HS-27A (cell line): Measurements from ENCODE around the gene SORCS2.

Experiments
- DNase-seq: peaks from one replicate; pipeline ENCODE4 v3.0.0-alpha.2; 2012; ENCODE audit warnings: low read depth, missing footprints

SORCS2 gene

GRCh38 chr4:7733801-7734650, 541.7 kb downstream of the SORCS2 start:
- DNase-seq = no peak

- DNase-seq = no peak
These were observed 542.4 kb downstream of the SORCS2 start for GRCh38 chr4:7734651-7735260.

GRCh38 chr4:7735395-7735794, 543.1 kb downstream of the SORCS2 start:
- no peak for DNase-seq

DNA sequence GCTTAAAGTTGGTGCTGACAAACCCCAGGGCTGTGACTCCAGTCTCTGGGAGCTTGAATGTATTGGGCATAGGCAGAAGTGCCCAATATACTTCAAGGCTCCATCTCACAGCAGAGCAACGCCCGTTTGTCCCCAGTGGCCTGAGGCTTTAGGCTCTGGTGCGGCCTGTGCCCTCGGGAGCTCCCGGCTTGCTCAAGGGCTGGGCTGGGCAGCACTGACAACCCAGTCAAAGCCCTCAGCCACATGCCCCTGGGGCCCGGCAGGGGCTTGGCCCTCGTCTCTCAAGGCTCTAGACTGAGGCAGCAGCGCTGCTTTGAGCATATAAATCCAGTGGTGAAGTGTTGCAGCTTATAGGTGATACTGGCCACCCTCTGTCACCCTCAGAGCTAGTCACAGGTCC, 543.6 kb downstream of the SORCS2 start:
- no peak for DNase-seq

GRCh38 chr4:7736436-7737267, 544.3 kb downstream of the SORCS2 start:
- DNase-seq = no peak

- DNase-seq = no peak
These were observed 544.9 kb downstream of the SORCS2 start for GRCh38 chr4:7737268-7737645.

DNA sequence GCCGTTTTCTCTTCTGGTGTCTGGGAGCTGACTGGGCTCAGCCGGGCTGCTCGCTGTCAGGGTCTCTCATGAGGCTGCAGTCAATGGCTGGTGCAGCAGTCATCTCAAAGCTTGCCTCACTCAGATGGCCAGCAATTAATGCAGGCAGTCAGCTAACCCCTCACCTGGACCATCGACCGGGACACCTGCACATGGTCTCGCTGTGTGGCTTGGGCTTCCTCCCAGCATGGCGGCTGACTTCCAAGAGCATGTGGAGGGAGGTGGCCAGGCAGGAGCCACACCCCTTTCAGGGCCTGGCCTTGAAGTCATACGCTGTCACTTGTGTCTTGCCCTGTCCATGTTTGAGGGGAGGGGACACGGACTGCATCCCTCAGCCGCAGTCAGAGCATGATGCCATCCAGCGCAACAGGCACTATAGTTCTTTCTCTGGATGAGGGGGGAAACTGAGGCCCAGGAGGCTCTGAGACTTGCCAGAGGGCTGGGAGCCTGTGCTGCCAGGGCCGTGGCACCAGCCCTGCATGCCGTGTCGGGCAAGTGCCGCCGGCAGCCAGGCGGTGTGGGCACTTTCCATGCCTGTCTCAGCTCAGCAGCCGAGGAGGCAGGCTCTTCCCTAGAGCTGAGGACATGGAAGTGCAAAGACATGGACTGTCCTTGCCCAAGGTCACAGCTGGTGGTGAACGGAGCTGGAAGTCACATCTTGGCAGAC, 545.6 kb downstream of the SORCS2 start:
- no peak for DNase-seq

DNA sequence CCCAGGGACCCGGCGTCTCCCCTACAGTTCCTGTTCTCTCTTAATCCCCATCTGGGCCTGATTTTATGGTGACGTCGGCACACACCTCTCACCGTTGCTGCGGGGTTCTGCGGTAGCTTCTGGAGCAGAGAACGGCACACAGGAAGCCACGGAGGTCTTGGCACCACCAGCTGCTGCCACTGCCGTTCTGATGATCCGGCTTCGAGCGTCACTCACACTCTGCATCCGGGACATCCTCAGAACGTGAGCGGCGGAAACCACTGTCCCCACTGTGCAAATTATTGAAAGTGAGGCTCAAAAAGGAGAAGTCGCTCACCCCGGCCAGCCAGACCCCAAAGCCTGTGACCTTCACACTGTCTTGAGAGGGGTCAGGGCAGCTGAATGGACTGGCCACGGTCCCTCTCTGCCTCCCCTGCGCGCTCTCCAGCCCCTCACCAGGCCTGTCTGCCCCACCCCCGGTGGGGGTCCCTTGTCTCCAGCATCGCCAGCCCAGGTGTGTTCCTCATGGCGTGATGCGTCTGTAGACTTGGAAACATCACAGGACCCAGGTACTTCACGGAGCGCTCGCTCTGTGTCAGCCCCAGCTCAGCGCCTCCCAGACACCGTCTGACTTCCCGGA, 546.2 kb downstream of the SORCS2 start:
- no peak for DNase-seq

- no peak for DNase-seq
These were observed 547.0 kb downstream of the SORCS2 start for GRCh38 chr4:7739077-7739917.

GRCh38 chr4:7739918-7740865, 547.9 kb downstream of the SORCS2 start:
- no peak for DNase-seq

DNA sequence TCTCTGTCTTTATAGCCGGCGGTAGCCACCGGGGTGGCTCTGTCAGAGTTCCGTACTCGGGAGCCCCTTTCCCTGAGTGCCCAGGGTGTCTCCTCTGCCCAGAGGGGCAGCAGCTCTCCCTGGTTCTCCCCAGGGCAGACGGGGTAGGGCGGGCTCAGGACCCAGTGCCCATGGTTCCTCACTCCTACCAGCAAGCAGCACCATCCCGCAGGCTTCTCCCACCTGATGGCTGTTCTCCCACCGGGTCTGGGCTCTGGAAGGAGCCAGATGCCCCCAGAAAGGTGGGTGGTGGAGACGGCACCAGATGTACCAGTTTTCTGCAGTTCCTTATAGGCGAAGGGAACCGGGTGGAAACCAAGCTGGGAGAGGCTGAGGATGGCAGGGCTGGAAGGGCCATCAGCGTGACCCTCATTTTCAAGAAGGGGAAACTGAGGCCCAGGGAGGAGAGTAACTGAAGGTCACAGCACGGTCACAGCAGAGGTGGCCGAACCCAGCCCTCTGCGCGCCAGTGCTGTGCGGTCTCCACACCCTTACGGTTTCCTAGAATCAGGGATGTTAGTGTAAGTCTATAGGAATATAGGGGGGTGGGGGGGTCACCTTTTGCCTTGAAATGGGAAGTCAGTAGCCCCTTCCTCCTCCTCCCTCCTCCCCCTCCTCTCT, 548.7 kb downstream of the SORCS2 start:
- DNase-seq = no peak

GRCh38 chr4:7741946-7742806, 549.8 kb downstream of the SORCS2 start:
- DNase-seq = no peak

DNA sequence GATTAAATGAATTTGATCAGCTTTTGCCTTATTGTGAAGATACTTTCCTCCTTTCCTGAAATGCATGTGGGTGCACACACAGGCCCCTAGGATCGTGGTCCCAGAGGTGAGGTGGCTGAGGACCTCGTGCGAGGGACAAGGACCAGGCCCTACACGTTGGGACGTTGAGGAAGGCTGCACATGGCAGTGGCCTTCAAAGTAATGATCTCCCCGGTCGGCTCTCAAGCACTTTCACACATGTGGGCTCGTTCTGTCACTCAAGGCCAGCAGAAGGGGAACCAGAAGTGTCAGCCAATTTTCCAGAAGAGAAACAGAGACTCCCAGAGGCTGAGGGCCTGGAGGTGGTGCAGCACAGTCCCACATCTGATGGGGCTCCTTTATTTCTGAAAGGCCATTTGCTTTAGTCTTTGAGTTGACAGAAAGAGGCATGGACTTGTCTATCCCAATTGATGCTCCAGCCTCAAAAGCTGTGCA, 550.5 kb downstream of the SORCS2 start:
- DNase-seq = no peak

DNA sequence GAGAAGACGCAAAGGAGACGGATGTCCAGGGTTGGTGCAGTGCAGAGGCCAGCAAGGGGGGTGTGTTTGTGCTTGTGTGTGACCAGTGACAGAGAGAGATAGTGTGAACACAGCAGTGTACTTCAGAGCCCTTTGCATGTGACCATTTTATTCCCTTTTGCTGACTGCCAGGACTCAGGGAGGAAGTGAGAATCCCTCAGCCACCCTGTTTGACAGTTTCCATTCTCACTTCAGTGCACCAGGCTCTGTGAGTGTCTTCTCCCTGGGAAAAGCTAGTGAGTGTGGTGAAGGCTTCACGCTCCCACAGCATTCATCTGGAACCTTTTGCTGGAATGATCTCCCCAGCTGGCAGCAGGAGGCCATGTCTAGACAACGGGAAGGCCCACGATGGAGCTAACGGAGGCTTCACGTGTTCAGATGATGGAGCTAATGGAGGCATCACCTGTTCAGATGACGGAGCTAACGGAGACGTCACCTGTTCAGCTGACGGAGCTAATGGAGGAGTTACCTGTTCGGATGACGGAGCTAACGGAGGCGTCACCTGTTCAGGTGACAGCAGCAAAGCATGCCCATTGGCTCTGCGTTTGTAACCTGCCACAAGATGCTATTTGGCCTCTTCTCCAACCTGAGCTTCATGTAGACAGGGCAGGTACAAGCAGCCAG, 551.9 kb downstream of the SORCS2 start:
- DNase-seq = no peak

DNA sequence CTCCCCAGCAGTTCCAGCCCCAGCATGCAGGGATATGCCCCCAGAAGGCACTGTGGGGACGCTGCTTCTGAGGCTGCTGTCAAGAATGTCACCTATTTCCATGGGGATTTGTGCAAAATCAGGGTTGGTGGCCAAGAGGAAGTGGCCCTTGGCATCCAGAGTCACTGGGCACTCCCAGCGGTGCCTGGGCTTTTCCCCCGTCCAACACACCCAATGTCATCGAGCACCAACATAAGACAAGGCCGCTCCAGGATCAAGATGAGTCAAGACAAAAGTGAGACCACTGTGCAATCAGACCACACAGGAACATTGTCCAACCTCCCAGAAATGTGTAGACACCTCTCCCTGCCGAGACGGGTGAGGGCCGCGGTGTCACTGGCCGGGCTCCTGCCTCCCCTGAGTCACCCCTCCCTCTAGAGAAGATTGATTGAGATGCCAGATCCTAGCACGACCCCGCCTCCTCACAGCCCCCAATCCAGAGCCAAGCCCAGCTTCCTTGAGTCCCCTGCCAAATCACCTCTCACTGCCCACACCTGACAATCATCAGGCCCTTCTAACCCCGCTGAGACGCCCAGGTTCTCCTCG, 553.1 kb downstream of the SORCS2 start:
- no peak for DNase-seq

- DNase-seq = no peak
These were observed 554.2 kb downstream of the SORCS2 start for GRCh38 chr4:7746351-7747061.

GRCh38 chr4:7747062-7747385, 554.7 kb downstream of the SORCS2 start:
- DNase-seq = no peak
